Osteocyte (in vitro differentiated cells): ENCODE results near the gene LGR5. TPM values are rescaled to one million over a fixed set of nuclear protein-coding genes. Genes with fewer than 3 reads are reported as not detected.

Source experiments
- DNase-seq: peaks from one replicate; pipeline ENCODE4 v3.0.0; 2021; ENCODE audit warnings: mixed read lengths; ENCODE audit not compliant: unreplicated experiment; ENCODE audit errors: extremely low spot score
- H3K27ac Mint-ChIP-seq: one replicate; pipeline ENCODE4 v1.8.0; 2021; ENCODE audit warnings: mild to moderate bottlenecking, mixed read lengths; ENCODE audit not compliant: unreplicated experiment
- H3K27me3 Mint-ChIP-seq: one replicate; pipeline ENCODE4 v1.8.0; 2021; ENCODE audit warnings: mixed read lengths; ENCODE audit not compliant: unreplicated experiment
- H3K36me3 Mint-ChIP-seq: one replicate; pipeline ENCODE4 v1.8.0; 2021; ENCODE audit warnings: mixed read lengths; ENCODE audit not compliant: unreplicated experiment
- H3K4me1 Mint-ChIP-seq: one replicate; pipeline ENCODE4 v1.8.0; 2021; ENCODE audit warnings: mixed read lengths; ENCODE audit not compliant: unreplicated experiment
- H3K4me3 Mint-ChIP-seq: one replicate; pipeline ENCODE4 v1.8.0; 2021; ENCODE audit warnings: mild to moderate bottlenecking, moderate library complexity, mixed read lengths; ENCODE audit not compliant: unreplicated experiment
- H3K9me3 Mint-ChIP-seq: one replicate; pipeline ENCODE4 v1.8.0; 2021; ENCODE audit warnings: mixed read lengths; ENCODE audit not compliant: unreplicated experiment
- total RNA-seq: library from RNA; stranded (reverse); gene quantifications from 2 replicates; pipeline ENCODE4 v1.2.1, GENCODE V29; 2021
- TF ChIP-seq, protein P1 (sequence below): fragments of 200-600 bp; sonication (generic); IDR thresholded peaks from 2 replicates; pipeline ENCODE4 v1.5.0; 2021; ENCODE audit warnings: antibody characterized with exemption, mild to moderate bottlenecking, moderate library complexity

The LGR5 gene
- total RNA-seq, 1 donor from 2014 or later: 55.8 TPM

DNA sequence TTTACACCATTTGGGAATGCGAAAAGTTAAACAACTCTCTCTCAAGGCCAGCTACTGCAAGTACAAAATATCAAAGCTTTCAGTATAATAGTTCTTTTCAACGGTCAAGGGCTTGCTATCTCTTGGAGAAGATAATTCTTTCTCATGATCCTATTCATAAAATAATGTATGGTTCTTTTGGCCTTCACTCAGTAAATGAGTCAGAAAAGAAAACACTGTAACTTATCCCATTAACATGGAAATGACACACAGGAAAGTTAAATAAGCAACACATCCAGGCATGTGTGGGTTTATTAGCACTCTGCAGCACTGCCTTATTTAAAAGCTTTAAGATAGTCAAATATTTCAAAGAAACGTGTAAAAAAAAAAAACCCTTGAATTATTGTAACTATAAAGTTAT, 187.2 kb downstream of the LGR5 start:
- no peak for DNase-seq
- no peaks in the 10 kb centered on the region for H3K27me3 Mint-ChIP-seq
- peaks cover 60% of the 10 kb centered on the region for H3K36me3 Mint-ChIP-seq
- H3K4me3 Mint-ChIP-seq: no peak overlapping the region
- no peak overlapping the region for H3K27ac Mint-ChIP-seq
- H3K9me3 Mint-ChIP-seq: no peaks in the 10 kb centered on the region
- TF ChIP-seq, protein P1, sequence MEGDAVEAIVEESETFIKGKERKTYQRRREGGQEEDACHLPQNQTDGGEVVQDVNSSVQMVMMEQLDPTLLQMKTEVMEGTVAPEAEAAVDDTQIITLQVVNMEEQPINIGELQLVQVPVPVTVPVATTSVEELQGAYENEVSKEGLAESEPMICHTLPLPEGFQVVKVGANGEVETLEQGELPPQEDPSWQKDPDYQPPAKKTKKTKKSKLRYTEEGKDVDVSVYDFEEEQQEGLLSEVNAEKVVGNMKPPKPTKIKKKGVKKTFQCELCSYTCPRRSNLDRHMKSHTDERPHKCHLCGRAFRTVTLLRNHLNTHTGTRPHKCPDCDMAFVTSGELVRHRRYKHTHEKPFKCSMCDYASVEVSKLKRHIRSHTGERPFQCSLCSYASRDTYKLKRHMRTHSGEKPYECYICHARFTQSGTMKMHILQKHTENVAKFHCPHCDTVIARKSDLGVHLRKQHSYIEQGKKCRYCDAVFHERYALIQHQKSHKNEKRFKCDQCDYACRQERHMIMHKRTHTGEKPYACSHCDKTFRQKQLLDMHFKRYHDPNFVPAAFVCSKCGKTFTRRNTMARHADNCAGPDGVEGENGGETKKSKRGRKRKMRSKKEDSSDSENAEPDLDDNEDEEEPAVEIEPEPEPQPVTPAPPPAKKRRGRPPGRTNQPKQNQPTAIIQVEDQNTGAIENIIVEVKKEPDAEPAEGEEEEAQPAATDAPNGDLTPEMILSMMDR: no peak
- H3K4me1 Mint-ChIP-seq: peaks cover 15% of the 10 kb centered on the region

DNA sequence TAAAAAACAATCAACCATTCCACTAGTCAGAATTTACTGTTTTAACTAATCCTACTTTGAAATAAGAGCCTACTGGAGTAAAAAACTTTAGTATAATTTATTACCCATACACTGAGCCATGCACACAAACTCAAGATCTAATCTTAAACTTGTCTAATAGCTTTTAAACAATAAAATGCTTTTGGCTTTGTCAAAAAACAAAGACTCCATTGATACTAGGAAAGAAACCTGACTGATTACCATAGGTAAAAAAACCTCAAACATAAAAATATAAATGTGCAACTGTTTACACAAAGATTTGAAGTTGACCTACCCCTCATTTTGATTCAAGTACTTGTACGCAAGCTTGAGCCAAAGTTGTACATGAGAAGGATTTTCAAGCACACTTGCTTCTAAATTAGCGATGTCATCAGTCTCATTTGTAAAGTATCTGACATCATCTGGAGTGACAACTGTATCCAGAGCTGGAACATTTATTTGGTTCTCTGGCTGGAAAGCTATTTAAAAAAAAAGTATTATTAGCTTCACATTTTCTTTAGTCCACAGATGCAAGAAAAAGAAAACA, 187.9 kb downstream of the LGR5 start:
- no peak for DNase-seq
- Mint-ChIP-seq H3K36me3 (peaks cover 59% of the 10 kb centered on the region), H3K4me1 (peaks cover 15% of the 10 kb centered on the region), H3K27ac (no peak overlapping the region), H3K27me3 (no peaks in the 10 kb centered on the region), H3K9me3 (no peaks in the 10 kb centered on the region), H3K4me3 (no peak overlapping the region)
- TF ChIP-seq, protein P1: no peak

Other genes starting within 250 kb of the LGR5 start
- 38.8 and 49.7 TPM in 2 replicates for gene ZFC3H1, start 224.1 kb downstream of the LGR5 start, total RNA-seq
- 5.0 and 5.1 TPM in 2 replicates for gene THAP2, start 224.5 kb downstream of the LGR5 start, total RNA-seq
- 28.0 and 32.5 TPM in 2 replicates for gene TMEM19, start 246.3 kb downstream of the LGR5 start, total RNA-seq